T-helper 1 cell (primary cell): ENCODE measurements around the gene POLR3H.

ENCODE experiments used
- DNase-seq, 5 donors: peaks; one replicate each; pipeline ENCODE4 v3.0.0-alpha.2; 2012 to 2020

The POLR3H gene

DNA sequence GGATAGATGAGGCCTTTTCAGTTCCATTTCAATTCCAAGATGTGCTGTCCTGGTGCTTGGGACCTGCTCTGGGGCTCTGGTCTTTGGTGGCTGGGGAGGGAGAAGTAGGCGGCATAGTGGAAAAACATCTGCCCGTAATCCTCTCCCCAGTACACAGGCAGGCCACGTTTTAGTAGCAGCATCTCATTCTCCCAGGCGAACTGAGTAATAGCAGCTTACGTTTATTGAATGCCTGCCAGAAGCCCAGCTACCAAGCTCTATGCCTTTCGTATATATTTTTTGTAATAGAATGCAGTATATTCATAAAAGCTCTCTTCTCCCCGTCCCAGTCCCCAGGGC is 63.9 kb downstream of the POLR3H start:
- no peak for DNase-seq

DNA sequence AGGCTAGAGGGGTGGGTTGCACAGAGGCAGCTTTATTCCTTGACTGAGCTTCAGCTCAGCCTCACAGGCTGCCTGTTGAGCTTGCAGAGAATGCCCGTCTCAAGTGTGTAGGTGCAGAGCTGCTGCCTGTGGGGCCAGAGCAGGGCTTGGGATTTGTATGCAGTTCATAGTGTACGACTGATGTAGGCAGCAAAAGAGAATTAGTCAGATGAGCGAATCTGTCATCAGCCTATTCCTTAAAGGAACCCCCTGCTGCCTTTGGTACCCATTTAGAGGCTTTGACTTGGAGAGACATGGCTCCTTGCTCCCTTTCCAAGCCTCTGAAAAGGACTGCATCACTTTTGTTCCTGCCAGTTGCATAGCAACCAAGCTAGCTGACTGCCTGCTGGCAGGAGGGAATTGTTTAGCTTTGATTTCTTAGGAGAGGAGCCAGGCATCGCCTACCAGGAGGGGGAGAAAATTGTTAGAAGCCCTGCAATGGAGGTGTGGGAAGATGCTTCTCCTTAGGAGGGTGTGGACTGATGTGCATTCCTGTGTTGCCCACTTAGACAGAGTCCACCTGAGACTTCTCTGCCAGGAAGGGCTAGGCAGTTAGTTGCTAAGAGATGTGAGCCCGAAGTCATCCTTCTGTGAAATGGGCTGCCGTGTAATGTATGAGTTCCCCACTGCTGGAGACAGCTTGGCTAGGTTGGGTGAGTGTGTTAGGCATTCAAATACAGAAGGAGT is 64.4 kb downstream of the POLR3H start:
- DNase-seq = no peak

DNA sequence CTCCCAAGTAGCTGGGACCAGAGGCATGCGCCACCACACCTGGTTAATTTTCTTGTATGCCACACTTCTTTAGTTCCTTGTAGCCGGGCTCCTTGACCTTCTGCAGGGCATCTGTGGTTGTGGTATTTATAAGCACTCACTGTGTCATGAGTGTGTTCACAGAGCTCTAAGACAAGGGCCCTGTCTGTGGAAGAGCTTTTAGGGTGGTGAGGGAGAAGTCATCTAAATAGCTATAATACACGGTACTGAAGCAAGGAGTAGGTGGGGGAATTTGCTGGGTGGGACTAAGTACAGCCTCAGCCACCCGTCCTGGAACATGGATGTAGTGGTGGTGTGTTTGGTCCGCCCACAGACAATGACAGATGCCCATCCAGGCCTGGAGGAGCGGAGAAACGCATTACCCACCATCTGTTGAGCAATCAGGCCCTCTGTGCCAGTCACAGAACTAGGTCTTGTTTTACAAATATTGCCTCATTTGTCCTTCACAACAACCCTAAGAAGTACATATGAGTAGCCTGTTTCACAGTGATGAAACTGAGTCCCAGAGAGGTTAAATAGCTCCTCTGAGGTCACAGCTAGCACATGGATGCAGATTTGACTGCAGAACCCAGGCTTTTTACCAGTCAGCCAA is 65.3 kb downstream of the POLR3H start:
- no peak for DNase-seq

DNA sequence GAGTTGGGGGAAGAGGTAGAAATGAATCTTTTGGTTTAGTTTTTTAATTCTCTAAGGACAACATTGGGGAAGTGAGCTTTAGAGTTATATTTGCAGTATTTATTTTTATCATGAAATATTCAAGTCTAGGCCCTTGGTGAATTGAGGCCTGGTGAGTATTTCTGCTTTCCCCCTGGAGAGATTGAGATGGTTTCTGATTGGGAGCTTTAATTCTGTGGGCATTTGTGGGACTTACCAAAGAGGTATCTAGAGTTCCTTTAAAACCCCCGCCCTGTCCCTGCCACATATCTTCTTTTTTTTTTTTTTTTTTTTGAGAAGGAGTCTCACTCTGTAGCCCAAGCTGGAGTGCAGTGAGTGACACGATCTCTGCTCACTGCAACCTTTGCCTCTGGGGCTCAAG is 65.8 kb downstream of the POLR3H start:
- DNase-seq = no peak
